Body of pancreas (tissue), 4 donors: ENCODE data around the gene SKIC8.

ENCODE experiments used
- POLR2A ChIP-seq, 3 donors: fragments of 450-650 bp; IDR thresholded peaks; one replicate each; pipeline ENCODE4 v1.6.1; 2016; ENCODE audit warnings: antibody characterized with exemption in 3 of 3, mild to moderate bottlenecking in 2 of 3
- TF ChIP-seq, protein P1 (sequence below), 7 experiments: fragments of 450-650 bp in 4 of 7; fragments of 200-600 bp in 3 of 7; sonication (generic) in 3 of 7; IDR thresholded peaks; one replicate each; pipeline ENCODE4 v1.5.1; 2016 to 2019; ENCODE audit warnings: antibody characterized with exemption in 7 of 7

DNA sequence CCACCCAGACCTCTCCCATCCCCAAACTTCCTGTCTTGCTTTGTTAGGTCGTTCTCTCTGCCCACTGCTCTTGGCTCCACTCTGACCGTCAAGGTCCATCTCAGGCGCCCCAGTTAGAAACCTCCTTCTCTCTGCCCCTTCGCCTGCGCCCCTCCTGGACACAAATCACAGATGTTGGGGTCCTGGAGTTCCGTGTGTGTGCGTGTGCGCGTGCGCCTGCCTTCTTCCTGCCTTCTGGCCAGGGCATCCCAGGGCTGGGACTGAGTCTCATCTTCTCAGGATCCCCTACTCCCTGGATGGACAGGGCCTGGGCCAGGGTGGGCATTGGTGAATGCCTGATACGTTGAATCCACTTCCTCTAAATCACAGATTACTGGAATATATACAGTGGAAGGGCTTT is 65.9 kb downstream of the SKIC8 start:
- TF ChIP-seq, protein P1, sequence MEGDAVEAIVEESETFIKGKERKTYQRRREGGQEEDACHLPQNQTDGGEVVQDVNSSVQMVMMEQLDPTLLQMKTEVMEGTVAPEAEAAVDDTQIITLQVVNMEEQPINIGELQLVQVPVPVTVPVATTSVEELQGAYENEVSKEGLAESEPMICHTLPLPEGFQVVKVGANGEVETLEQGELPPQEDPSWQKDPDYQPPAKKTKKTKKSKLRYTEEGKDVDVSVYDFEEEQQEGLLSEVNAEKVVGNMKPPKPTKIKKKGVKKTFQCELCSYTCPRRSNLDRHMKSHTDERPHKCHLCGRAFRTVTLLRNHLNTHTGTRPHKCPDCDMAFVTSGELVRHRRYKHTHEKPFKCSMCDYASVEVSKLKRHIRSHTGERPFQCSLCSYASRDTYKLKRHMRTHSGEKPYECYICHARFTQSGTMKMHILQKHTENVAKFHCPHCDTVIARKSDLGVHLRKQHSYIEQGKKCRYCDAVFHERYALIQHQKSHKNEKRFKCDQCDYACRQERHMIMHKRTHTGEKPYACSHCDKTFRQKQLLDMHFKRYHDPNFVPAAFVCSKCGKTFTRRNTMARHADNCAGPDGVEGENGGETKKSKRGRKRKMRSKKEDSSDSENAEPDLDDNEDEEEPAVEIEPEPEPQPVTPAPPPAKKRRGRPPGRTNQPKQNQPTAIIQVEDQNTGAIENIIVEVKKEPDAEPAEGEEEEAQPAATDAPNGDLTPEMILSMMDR (IDR thresholded peaks at IDR 0.05) = no peak
- TF ChIP-seq POLR2A (IDR thresholded peaks at IDR 0.05) = no peak
